Stimulated activated CD4-positive, alpha-beta T cell treated with anti-CD3 and anti-CD28 coated beads, Interleukin-4, amount 100 ng/mL, for 1 hour (primary cell): ENCODE data around the gene ATP5MC2.
"Not testable (repeated sequence)": the region's sequence is repeated elsewhere in the genome, so short reads cannot be mapped to it uniquely, and the experiment has no call there.

Source experiments
- DNase-seq: peaks from one replicate; pipeline ENCODE4 v3.0.0-alpha.2; 2020

Gene ATP5MC2

GRCh38 chr12:53675701-53676607 lies at the start of gene ATP5MC2:
Gene ATP5MC2, minus strand, starts transcription at chr12:53676083. Its CDS starts 3,469 bp downstream, at chr12:53672614.
- peak; percentile 97 for DNase-seq

DNA sequence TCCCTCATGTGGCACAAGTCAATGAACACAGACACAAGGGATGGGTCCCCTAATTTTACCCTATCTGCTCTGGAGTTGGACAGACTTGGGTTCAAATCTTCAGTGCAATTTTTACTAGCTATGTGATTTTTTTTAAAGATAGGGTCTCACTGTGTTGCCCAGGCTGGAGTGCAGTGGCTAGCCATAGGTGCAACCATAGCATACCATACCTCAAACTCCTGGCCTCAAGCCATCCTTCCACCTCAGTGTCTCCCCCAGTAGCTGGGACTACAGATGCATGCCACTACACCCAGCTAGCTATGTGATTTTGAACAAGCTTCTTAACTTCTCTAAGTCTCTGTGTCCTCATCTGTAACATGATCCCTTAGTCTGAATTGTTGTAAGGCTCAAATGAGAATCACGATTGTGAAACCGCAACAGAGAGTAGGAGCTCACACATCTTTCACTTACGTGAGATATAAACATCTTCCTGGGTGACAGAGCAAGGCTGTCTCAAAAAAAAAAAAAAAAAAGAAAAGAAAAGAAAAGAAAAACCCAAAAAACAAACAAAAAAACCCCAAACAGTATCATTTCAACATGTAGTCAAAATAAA lies 46.7 kb upstream of the ATP5MC2 start:
- DNase-seq, result no peak

DNA sequence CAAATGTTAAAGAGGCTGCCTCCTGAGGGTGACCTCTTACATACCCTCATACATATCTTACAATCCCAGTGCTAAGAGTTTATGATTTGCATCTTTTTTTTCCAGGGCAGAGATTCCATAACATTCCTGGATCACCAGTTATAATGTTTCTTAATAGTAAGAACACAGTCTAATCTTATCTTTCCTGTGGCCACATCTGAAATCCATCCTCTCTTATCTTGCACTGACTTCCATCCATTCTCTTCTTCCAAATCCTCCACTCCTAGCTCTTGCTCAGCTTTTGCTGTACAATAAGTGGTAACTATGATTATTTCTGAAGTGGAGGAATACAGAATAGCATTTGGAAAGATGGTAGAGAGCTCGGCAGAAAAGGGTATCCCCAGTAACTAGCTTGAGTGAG lies 45.1 kb upstream of the ATP5MC2 start:
- DNase-seq, result no peak

DNA sequence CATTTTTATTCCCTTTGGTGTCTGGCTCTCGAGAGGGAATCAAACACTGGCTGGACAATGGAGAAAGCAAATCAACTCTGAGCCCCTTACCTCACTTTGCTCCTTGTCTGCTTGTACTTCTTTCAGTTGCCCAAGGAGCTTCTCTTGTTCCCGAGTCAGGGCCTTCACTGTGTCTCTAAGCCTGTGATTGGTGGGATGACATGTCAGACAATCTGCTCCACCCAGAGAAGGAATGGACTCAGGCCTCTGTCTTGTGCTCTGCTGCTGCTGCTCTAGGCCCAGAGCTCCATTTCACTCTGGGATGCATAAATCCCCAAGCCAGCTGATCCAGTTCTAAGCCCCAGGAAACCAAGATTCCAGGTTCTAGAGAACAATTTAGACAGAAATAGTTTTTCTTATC lies 43.8 kb upstream of the ATP5MC2 start:
- no peak for DNase-seq

DNA sequence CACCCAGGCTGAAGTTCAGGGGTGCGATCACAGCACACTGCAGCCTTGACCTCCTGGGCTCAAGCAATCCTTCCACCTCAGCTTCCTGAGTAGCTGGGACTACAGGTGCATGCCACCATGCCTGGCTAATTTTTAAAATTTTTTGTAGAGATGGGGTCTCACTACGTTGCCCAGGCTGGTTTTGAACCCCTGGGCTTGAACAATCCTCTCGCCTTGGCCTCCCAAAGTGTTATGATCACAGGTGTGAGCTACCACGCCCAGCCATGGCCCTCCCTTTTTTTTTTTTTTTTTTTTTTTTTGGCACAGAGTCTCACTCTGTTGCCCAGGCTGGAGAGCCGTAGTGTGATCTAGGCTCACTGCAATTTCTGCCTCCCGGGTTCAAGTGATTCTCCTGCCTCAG lies 42.7 kb upstream of the ATP5MC2 start:
- not testable (repeated sequence) for DNase-seq

GRCh38 chr12:53717319-53717718 lies 41.4 kb upstream of the ATP5MC2 start:
- DNase-seq, result no peak

GRCh38 chr12:53714004-53714403 lies 38.1 kb upstream of the ATP5MC2 start:
- DNase-seq, result no peak

- DNase-seq, result no peak
Measured at GRCh38 chr12:53713516-53713915, 37.6 kb upstream of the ATP5MC2 start.

DNA sequence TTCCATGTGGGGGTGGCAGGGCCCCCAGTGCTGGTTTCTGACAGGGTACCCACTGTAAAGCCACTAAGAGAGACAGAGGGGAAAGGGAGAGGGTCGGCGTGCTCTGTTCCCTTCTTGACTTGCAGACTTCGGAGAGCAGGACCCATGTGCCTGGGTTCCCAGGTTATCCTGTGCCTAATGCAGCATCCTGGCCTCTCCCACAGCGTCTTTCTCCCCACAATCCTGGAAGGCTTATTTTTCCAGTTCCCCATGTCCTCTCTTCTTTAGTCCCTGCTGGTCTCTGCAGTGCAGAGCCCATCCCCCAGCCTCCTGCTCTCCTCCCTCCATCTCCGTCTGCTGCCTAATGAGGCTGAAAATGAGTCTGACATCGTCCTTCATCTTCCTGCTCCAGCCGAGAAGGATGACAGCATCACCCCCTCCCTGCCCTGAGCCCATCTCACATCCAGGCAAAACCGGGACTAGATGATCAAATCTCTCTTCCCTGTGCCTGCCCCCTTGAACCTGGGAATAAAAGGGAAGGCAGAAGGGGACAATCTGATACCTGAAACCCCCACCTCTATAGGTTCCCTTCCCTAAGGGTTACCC lies 36.3 kb upstream of the ATP5MC2 start:
- DNase-seq, result no peak

- no peak for DNase-seq
Measured at GRCh38 chr12:53710091-53710490, 34.2 kb upstream of the ATP5MC2 start.

GRCh38 chr12:53709671-53710070 lies 33.8 kb upstream of the ATP5MC2 start:
- no peak for DNase-seq

DNA sequence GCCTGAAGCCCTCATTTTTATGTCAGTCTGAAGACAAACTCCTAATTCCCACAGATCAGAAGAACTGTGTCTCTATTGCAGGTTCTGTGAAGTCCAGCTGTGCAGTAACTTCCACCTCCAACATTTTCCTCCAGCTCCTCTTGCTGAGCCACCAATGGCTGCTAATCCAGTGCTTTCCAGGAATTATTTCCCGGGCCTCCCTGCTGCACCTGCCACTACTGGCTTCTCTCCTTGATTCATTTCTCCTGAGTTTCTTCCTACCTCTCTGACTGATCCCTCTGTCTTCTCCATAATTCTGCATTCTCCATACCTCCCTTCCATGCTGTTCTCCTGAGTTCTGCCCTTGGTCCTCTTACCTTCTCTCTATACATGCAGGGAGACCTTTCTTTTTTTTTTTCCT lies 30.2 kb upstream of the ATP5MC2 start:
- no peak for DNase-seq

GRCh38 chr12:53703756-53704155 lies 27.9 kb upstream of the ATP5MC2 start:
- no peak for DNase-seq

- peak; percentile 77 for DNase-seq
Measured at GRCh38 chr12:53701518-53702264, 25.8 kb upstream of the ATP5MC2 start.

DNA sequence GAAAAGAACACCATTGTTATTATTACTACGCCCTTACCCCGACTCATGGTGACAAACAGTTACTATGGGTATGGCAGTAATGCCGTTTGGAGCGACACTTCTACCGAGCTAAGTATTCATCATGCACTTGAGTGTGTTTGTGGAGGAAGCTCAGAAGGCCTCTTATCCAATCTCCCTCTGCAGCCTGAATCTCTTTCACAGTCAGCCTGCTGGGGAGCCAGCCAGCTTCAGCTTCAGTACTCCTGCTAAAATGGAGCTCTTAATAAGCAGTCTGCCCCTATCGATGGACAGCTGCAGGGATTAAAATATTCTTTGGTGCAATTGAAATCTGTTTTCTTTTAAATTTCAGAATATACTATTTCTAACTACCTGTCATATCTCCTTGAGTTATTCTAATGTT lies 24.7 kb upstream of the ATP5MC2 start:
- no peak for DNase-seq

- no peak for DNase-seq
Measured at GRCh38 chr12:53699678-53700025, 23.8 kb upstream of the ATP5MC2 start.

- no peak for DNase-seq
Measured at GRCh38 chr12:53698948-53699677, 23.2 kb upstream of the ATP5MC2 start.

DNA sequence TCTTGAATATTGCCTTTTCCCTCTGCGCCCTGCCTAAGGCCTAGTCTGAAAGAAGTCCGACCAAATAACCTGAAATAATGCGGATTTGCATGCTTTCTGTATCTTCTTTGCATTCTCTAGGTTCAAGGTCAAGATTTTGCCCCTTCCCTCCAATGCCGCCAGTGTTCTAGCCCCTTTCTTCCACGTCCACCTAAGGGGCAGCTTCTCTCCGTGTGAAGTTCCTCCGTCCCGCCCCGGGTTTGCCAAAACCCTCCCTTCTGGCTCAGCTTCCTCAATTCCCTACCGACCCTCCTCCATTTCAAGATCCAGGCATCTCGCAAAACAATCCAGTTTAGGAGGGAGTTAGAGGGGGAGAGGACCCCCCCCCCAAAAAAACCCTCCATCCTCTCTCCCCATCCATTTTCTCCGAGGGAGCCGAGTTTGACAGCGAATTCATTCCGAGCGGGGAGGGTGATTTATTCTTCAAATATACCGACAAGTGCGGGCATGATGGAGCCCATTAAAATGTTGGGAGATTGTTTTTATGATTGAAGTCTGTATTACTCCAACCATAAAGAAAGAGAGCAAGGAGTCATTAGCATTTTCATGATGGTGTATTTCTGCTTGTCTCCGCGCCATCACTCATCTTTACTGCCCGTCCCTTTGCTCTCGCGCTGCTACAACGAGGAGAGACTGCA lies 20.9 kb upstream of the ATP5MC2 start:
- no peak for DNase-seq

GRCh38 chr12:53696285-53696654 lies 20.4 kb upstream of the ATP5MC2 start:
- no peak for DNase-seq

- peak; percentile 51 for DNase-seq
Measured at GRCh38 chr12:53695152-53696145, 19.6 kb upstream of the ATP5MC2 start.

GRCh38 chr12:53694756-53695151 lies 18.9 kb upstream of the ATP5MC2 start:
- no peak for DNase-seq
